COR-L47 (cell line): Measurements from ENCODE around the gene VPS37B.
"Not testable (repeated sequence)": the region's sequence is repeated elsewhere in the genome, so short reads cannot be mapped to it uniquely, and the experiment has no call there.

Source experiments
- DNase-seq: peaks from one replicate; lab custom pipeline; 2025; lab: John Stamatoyannopoulos, UW

VPS37B gene

GRCh38 chr12:122882908-122883558 lies 12.9 kb downstream of the VPS37B start:
- DNase-seq, result no peak

DNA sequence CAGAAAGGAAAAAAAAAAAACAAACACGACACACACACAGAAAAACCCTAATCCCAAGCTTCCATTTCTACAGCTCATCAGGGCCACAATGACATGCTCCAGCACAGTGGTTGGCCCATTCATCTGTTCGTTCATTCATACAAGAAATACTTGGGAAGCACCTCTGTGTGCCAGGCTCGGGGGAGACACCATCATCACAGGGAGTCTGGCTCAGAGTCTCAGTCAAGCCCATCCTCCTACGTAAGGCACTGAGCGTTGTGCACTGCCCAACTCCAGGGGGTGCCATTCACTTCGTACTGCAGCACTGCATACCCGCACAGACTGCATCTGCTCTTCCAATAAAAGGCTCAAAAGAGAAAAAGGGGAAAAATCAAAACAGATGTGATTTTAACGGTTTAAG lies 15.3 kb downstream of the VPS37B start:
- no peak for DNase-seq

GRCh38 chr12:122880155-122880667 lies 15.7 kb downstream of the VPS37B start:
- no peak for DNase-seq

DNA sequence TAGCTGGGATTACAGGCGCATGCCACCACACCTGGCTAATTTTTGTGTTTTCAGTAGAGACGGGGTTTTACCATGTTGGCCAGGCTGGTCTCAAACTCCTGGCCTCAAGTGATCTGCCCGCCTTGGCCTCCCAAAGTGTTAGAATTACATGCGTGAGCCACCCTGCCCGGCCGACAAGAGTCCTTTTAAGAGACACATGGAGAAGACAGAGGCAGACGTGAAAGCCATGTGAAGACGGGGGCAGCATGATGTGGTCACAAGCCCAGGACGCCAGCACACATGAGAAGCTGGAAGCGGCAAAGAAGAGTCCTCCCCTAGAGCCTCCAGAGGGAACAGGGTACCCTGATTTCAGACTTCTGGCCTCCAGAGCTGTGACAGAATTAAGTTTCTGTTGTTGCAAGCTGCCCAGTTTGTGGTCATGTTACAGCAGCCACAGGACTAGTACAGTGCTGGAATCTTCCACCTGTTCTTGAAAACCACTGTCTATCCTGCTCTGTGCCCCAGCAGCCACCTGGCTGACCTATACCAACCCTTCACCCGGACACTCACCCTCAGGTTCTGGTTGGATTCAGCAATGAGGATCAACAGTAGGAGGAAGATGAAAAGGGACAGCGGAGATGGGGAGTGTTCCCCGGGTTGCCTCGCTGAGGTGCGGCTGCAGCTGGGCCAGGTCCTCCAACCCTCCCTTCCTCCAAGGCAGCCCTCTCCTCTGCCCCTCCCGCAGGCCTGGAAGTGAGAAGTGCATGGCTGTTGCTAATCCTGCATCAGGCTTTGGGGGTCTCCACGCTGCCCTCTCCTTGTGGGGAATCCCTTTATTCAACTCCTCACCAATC lies 16.9 kb downstream of the VPS37B start:
- no peak for DNase-seq

GRCh38 chr12:122876731-122877130 lies 19.2 kb downstream of the VPS37B start:
- no peak for DNase-seq

- not testable (repeated sequence) for DNase-seq
These were observed 19.6 kb downstream of the VPS37B start for GRCh38 chr12:122876281-122876680.

- DNase-seq, result no peak
These were observed 20.2 kb downstream of the VPS37B start for GRCh38 chr12:122875590-122876220.

DNA sequence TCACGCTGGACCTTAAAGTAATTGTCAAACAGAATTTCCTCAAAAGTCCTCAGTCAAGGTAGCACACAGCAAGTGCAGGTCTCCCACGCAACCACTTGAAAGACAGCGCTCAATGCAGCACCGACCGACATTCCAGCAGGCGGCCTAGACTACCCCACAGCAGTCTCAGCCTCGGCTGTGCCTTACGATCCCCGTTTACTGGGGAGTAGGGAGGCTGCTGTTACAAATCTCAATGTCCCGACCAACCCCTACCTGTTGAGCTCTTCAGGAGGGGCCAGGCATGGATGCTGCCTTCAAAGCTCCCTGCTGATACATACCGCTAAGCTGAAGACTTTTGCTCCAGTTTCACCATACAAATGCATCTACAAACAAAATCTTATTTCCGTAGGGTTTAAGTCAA lies 21.8 kb downstream of the VPS37B start:
- DNase-seq, result no peak

- DNase-seq, result no peak
These were observed 22.4 kb downstream of the VPS37B start for GRCh38 chr12:122873540-122873939.

GRCh38 chr12:122872815-122873361 lies 23.0 kb downstream of the VPS37B start:
- DNase-seq, result peak; percentile 30

- DNase-seq, result peak; percentile 96
These were observed 23.8 kb downstream of the VPS37B start for GRCh38 chr12:122871851-122872780.

- peak; percentile 51 for DNase-seq
These were observed 24.9 kb downstream of the VPS37B start for GRCh38 chr12:122870867-122871664.

GRCh38 chr12:122870163-122870842 lies 25.6 kb downstream of the VPS37B start:
- no peak for DNase-seq

DNA sequence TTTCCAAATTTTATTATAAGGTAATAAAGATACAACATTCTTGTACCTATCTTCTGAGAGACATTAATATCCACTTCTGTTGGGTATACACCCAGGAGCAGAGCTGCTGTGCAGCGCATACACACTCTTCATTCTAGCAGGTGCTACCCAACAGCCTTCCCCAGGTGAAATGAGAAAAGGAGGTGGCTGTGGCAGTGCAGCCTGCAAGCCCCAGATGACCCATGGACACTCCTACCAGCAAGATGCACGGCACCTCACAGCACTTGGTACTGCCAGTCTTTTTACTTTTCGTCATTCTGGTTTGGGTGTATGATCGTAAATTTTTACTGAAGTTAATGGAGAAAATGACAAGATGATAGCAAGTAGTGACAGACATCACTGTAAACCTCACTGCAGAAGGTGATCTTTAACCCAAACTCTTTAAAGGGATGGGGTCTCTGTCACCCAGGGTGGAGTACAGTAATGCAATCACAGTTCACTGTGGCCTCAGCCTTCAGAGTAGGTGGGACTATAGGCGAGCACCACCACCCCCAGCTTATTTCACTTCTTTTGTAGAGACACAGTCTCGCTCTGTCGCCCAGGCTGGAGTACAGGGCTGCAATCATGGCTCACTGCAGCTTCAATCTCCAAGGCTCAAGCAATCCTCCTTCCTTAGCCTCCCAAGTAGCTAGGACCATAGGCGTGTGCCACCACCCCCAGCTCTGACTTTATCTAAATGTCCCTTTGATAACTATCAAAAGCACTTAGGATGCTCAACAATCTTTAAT lies 26.5 kb downstream of the VPS37B start:
- DNase-seq, result no peak

GRCh38 chr12:122868471-122869177 lies 27.3 kb downstream of the VPS37B start:
- DNase-seq, result no peak

- DNase-seq, result no peak
These were observed 28.0 kb downstream of the VPS37B start for GRCh38 chr12:122867691-122868461.

- no peak for DNase-seq
These were observed 28.8 kb downstream of the VPS37B start for GRCh38 chr12:122866950-122867607.
